Caco-2 (cell line): Measurements from ENCODE around the gene ERC2. TPM values are rescaled to one million over a fixed set of nuclear protein-coding genes. Genes with fewer than 3 reads are reported as not detected.

Experiments
- BruUV-seq: library from RNA; stranded (reverse); fragments of 400-500 nt; replicated peaks from 2 replicates; lab custom pipeline; 2021; lab: Mats Ljungman, UMichigan
- CTCF ChIA-PET: fragments of 300-600 bp; sonication (Branson Sonifier 250); formaldehyde crosslinking; loops from one replicate; lab custom pipeline; 2022; ENCODE audit warnings: antibody characterized with exemption; lab: Charles Lee
- POLR2A ChIA-PET: fragments of 300-600 bp; sonication (Branson Sonifier 250); formaldehyde crosslinking; loops from one replicate; lab custom pipeline; 2022; ENCODE audit warnings: antibody characterized with exemption; lab: Charles Lee
- DNase-seq, 2 experiments: peaks; one replicate each; pipeline versions ENCODE4 v3.0.0 to v3.0.0-alpha.2; 2020 to 2022
- H3K27me3 ChIP-seq: replicated peaks from 2 replicates; pipeline ENCODE4 v1.6.0; 2011; ENCODE audit warnings: low read length; ENCODE audit not compliant: control insufficient read depth, insufficient read depth
- H3K36me3 ChIP-seq: 2 replicates; pipeline ENCODE4 v1.5.1; 2011; ENCODE audit warnings: low read length; ENCODE audit not compliant: control insufficient read depth, insufficient read depth
- H3K4me1 ChIP-seq: fragments of 250-450 bp; sonication (Bioruptor Pico); 2 replicates; pipeline ENCODE4 v1.5.1; 2020; ENCODE audit warnings: mild to moderate bottlenecking
- H3K4me3 ChIP-seq: 2 replicates; pipeline ENCODE4 v1.5.1; 2011; ENCODE audit warnings: low read depth, mild to moderate bottlenecking, control low read depth, low read length
- H3K9me3 ChIP-seq: fragments of 250-450 bp; sonication (Bioruptor Pico); 2 replicates; pipeline ENCODE4 v1.5.1; 2020; ENCODE audit warnings: mild to moderate bottlenecking, moderate library complexity
- H3K27ac Mint-ChIP-seq: one replicate; pipeline ENCODE4 v1.8.0; 2022; ENCODE audit warnings: mixed read lengths; ENCODE audit not compliant: unreplicated experiment
- H3K27me3 Mint-ChIP-seq: one replicate; pipeline ENCODE4 v1.8.0; 2022; ENCODE audit warnings: mixed read lengths; ENCODE audit not compliant: insufficient read depth, unreplicated experiment
- H3K36me3 Mint-ChIP-seq: one replicate; pipeline ENCODE4 v1.8.0; 2022; ENCODE audit warnings: mild to moderate bottlenecking, mixed read lengths; ENCODE audit not compliant: insufficient read depth, unreplicated experiment
- H3K4me1 Mint-ChIP-seq: one replicate; pipeline ENCODE4 v1.8.0; 2022; ENCODE audit warnings: low read depth, mixed read lengths; ENCODE audit not compliant: unreplicated experiment
- H3K4me3 Mint-ChIP-seq: one replicate; pipeline ENCODE4 v1.8.0; 2022; ENCODE audit warnings: mild to moderate bottlenecking, moderate library complexity, mixed read lengths; ENCODE audit not compliant: unreplicated experiment
- H3K9me3 Mint-ChIP-seq: one replicate; pipeline ENCODE4 v1.8.0; 2022; ENCODE audit warnings: mixed read lengths; ENCODE audit not compliant: unreplicated experiment
- CTCF ChIP-seq, 2 experiments: fragments of 200-600 bp in 1 of 2; IDR thresholded peaks; 1 replicate in 1 of 2; 2 replicates in 1 of 2; pipeline versions ENCODE4 v1.5.1 to v1.8.0; 2011 to 2022; ENCODE audit warnings: antibody characterized with exemption in 1 of 2, control low read depth in 1 of 2, inconsistent platforms in 1 of 2, low read depth in 1 of 2, low read length in 1 of 2, mild to moderate bottlenecking in 1 of 2, moderate library complexity in 1 of 2; ENCODE audit not compliant: insufficient read depth in 1 of 2, severe bottlenecking in 1 of 2, unreplicated experiment in 1 of 2
- intact Hi-C: fragments of 100-400 bp; cut with micrococcal nuclease; formaldehyde crosslinking; loops from one replicate; pipeline ENCODE4 v1.10.0; 2022; ENCODE audit not compliant: unreplicated experiment
- total RNA-seq: library from RNA; stranded (reverse); gene quantifications from 2 replicates; pipeline ENCODE4 v1.2.3, GENCODE V29; 2022

ERC2 gene
- total RNA-seq, 1 experiment from 2014 or later: 0.54 TPM

- no peaks in the 10 kb centered on the region for H3K4me1 Mint-ChIP-seq
- no peak overlapping the region for H3K27ac Mint-ChIP-seq
- no peaks in the 10 kb centered on the region for H3K27me3 ChIP-seq
- intact Hi-C loops: no loop called here
- ChIA-PET CTCF (no interaction called here), POLR2A (no interaction called here)
- no peak for TF ChIP-seq CTCF (IDR thresholded peaks at IDR 0.05; ENCODE audit: insufficient read depth in 1 of 2, low read depth in 1 of 2, low read length in 1 of 2, severe bottlenecking in 1 of 2, unreplicated experiment in 1 of 2)
- H3K36me3 Mint-ChIP-seq: no peaks in the 10 kb centered on the region
- H3K9me3 ChIP-seq: no peaks in the 10 kb centered on the region
- BruUV-seq: no TSS peak
- H3K4me3 ChIP-seq: no peak overlapping the region
- H3K36me3 ChIP-seq: no peaks in the 10 kb centered on the region
- H3K4me1 ChIP-seq: no peaks in the 10 kb centered on the region
- no peak for DNase-seq
- H3K9me3 Mint-ChIP-seq: peaks cover 5% of the 10 kb centered on the region
- H3K4me3 Mint-ChIP-seq: no peak overlapping the region
- H3K27me3 Mint-ChIP-seq: no peaks in the 10 kb centered on the region
Measured at GRCh38 chr3:55827786-55828185, 640.5 kb downstream of the ERC2 start.

GRCh38 chr3:55826731-55827496 is 641.4 kb downstream of the ERC2 start:
- H3K9me3 Mint-ChIP-seq: no peaks in the 10 kb centered on the region
- ChIA-PET CTCF (no interaction called here), POLR2A (no interaction called here)
- Histone ChIP-seq H3K27me3 (no peaks in the 10 kb centered on the region), H3K4me3 (no peak overlapping the region), H3K4me1 (no peaks in the 10 kb centered on the region), H3K36me3 (no peaks in the 10 kb centered on the region), H3K9me3 (no peaks in the 10 kb centered on the region)
- no TSS peak for BruUV-seq
- H3K27me3 Mint-ChIP-seq: no peaks in the 10 kb centered on the region
- intact Hi-C loops: no loop called here
- no peak for DNase-seq
- H3K36me3 Mint-ChIP-seq: no peaks in the 10 kb centered on the region
- H3K4me3 Mint-ChIP-seq: no peak overlapping the region
- H3K27ac Mint-ChIP-seq: no peak overlapping the region
- H3K4me1 Mint-ChIP-seq: no peaks in the 10 kb centered on the region
- no peak for TF ChIP-seq CTCF (IDR thresholded peaks at IDR 0.05; ENCODE audit: insufficient read depth in 1 of 2, low read depth in 1 of 2, low read length in 1 of 2, severe bottlenecking in 1 of 2, unreplicated experiment in 1 of 2)

GRCh38 chr3:55826097-55826496 is 642.2 kb downstream of the ERC2 start:
- no peak for DNase-seq
- no peaks in the 10 kb centered on the region for H3K4me1 ChIP-seq
- H3K27ac Mint-ChIP-seq: no peak overlapping the region
- no peaks in the 10 kb centered on the region for H3K9me3 Mint-ChIP-seq
- TF ChIP-seq CTCF (IDR thresholded peaks at IDR 0.05; ENCODE audit: insufficient read depth in 1 of 2, low read depth in 1 of 2, low read length in 1 of 2, severe bottlenecking in 1 of 2, unreplicated experiment in 1 of 2): no peak
- no TSS peak for BruUV-seq
- H3K4me3 Mint-ChIP-seq: no peak overlapping the region
- no peaks in the 10 kb centered on the region for H3K9me3 ChIP-seq
- H3K27me3 ChIP-seq: no peaks in the 10 kb centered on the region
- H3K36me3 ChIP-seq: no peaks in the 10 kb centered on the region
- no peak overlapping the region for H3K4me3 ChIP-seq
- no peaks in the 10 kb centered on the region for H3K36me3 Mint-ChIP-seq
- intact Hi-C loops: no loop called here
- ChIA-PET POLR2A (no interaction called here), CTCF (no interaction called here)
- H3K27me3 Mint-ChIP-seq: no peaks in the 10 kb centered on the region
- H3K4me1 Mint-ChIP-seq: no peaks in the 10 kb centered on the region
